Mesothelial cell of epicardium (in vitro differentiated cells): Measurements from ENCODE around the gene C3orf18. TPM values are rescaled to one million over a fixed set of nuclear protein-coding genes. Genes with fewer than 3 reads are reported as not detected.

Source experiments
- DNase-seq, 2 experiments: peaks; one replicate each; pipeline ENCODE4 v3.0.0; 2021; ENCODE audit warnings: low spot score in 2 of 2; ENCODE audit not compliant: unreplicated experiment in 2 of 2
- H3K27ac Mint-ChIP-seq: 2 replicates; pipeline ENCODE4 v1.8.0; 2021; ENCODE audit warnings: mixed read lengths
- H3K27me3 Mint-ChIP-seq: 2 replicates; pipeline ENCODE4 v1.8.0; 2021; ENCODE audit warnings: low read depth, mixed read lengths
- H3K36me3 Mint-ChIP-seq: 2 replicates; pipeline ENCODE4 v1.8.0; 2021; ENCODE audit warnings: mixed read lengths
- H3K4me1 Mint-ChIP-seq: 2 replicates; pipeline ENCODE4 v1.8.0; 2021; ENCODE audit warnings: mixed read lengths
- H3K4me3 Mint-ChIP-seq: 2 replicates; pipeline ENCODE4 v1.8.0; 2021; ENCODE audit warnings: mild to moderate bottlenecking, moderate library complexity, mixed read lengths
- H3K9me3 Mint-ChIP-seq: 2 replicates; pipeline ENCODE4 v1.8.0; 2021; ENCODE audit warnings: mixed read lengths
- CTCF ChIP-seq: fragments of 200-600 bp; sonication (generic); IDR thresholded peaks from one replicate; pipeline ENCODE4 v1.5.0; 2021; ENCODE audit warnings: antibody characterized with exemption; ENCODE audit not compliant: unreplicated experiment
- total RNA-seq: library from RNA; stranded (reverse); gene quantifications from 3 replicates; pipeline ENCODE4 v1.2.1, GENCODE V29; 2021

The C3orf18 gene
- total RNA-seq, 1 donor from 2014 or later = 15.1 TPM

GRCh38 chr3:50532062-50532705 lies 35.4 kb downstream of the C3orf18 start:
- peaks cover 15% of the 10 kb centered on the region for H3K4me1 Mint-ChIP-seq
- no peak for DNase-seq
- no peaks in the 10 kb centered on the region for H3K9me3 Mint-ChIP-seq
- no peaks in the 10 kb centered on the region for H3K36me3 Mint-ChIP-seq
- H3K27ac Mint-ChIP-seq = no peak overlapping the region
- H3K4me3 Mint-ChIP-seq = no peak overlapping the region
- peaks cover 81% of the 10 kb centered on the region for H3K27me3 Mint-ChIP-seq
- TF ChIP-seq CTCF = no peak

GRCh38 chr3:50531201-50531600 lies 36.3 kb downstream of the C3orf18 start:
- no peak overlapping the region for H3K4me3 Mint-ChIP-seq
- H3K36me3 Mint-ChIP-seq = no peaks in the 10 kb centered on the region
- no peak for DNase-seq
- peaks cover 71% of the 10 kb centered on the region for H3K27me3 Mint-ChIP-seq
- TF ChIP-seq CTCF = no peak
- H3K9me3 Mint-ChIP-seq = no peaks in the 10 kb centered on the region
- H3K4me1 Mint-ChIP-seq = peaks cover 15% of the 10 kb centered on the region
- no peak overlapping the region for H3K27ac Mint-ChIP-seq

GRCh38 chr3:50530001-50530970 lies 37.3 kb downstream of the C3orf18 start:
- H3K9me3 Mint-ChIP-seq = no peaks in the 10 kb centered on the region
- DNase-seq = no peak
- peaks cover 15% of the 10 kb centered on the region for H3K4me1 Mint-ChIP-seq
- no peak for TF ChIP-seq CTCF
- no peaks in the 10 kb centered on the region for H3K36me3 Mint-ChIP-seq
- H3K4me3 Mint-ChIP-seq = peak overlapping the region; percentile 39
- H3K27me3 Mint-ChIP-seq = peaks cover 64% of the 10 kb centered on the region
- no peak overlapping the region for H3K27ac Mint-ChIP-seq

- no peak for TF ChIP-seq CTCF
- no peak overlapping the region for H3K27ac Mint-ChIP-seq
- peak; percentile 55 to 75 for DNase-seq
- H3K36me3 Mint-ChIP-seq = no peaks in the 10 kb centered on the region
- peaks cover 59% of the 10 kb centered on the region for H3K27me3 Mint-ChIP-seq
- H3K4me1 Mint-ChIP-seq = no peaks in the 10 kb centered on the region
- H3K9me3 Mint-ChIP-seq = no peaks in the 10 kb centered on the region
- no peak overlapping the region for H3K4me3 Mint-ChIP-seq
Observed at GRCh38 chr3:50525987-50526386, 41.6 kb downstream of the C3orf18 start.

- Mint-ChIP-seq H3K36me3 (no peaks in the 10 kb centered on the region), H3K4me1 (peaks cover 6% of the 10 kb centered on the region), H3K9me3 (no peaks in the 10 kb centered on the region), H3K27ac (no peak overlapping the region), H3K27me3 (peaks cover 57% of the 10 kb centered on the region), H3K4me3 (no peak overlapping the region)
- TF ChIP-seq CTCF = no peak
- no peak for DNase-seq
Observed at GRCh38 chr3:50525191-50525910, 42.2 kb downstream of the C3orf18 start.
